GM12878 (cell line): ENCODE data around the gene ARAP1. TPM values are rescaled to one million over a fixed set of nuclear protein-coding genes. Genes with fewer than 3 reads are reported as not detected.

Experiments used
- BCL3 ChIP-seq: IDR thresholded peaks from 2 replicates; pipeline ENCODE4 v1.6.1; 2011; ENCODE audit warnings: borderline replicate concordance, low read depth, mild to moderate bottlenecking, moderate library complexity, low read length; ENCODE audit not compliant: insufficient read depth, poor library complexity, severe bottlenecking
- DPF2 ChIP-seq: fragments of 450-650 bp; IDR thresholded peaks from 2 replicates; pipeline ENCODE4 v1.6.1; 2017; ENCODE audit warnings: mild to moderate bottlenecking
- E4F1 ChIP-seq: fragments of 450-650 bp; IDR thresholded peaks from 2 replicates; pipeline ENCODE4 v1.6.1; 2018; ENCODE audit warnings: borderline replicate concordance, mild to moderate bottlenecking; ENCODE audit not compliant: partially characterized antibody
- EGR1 ChIP-seq, 2 experiments: IDR thresholded peaks; 1 replicate in 1 of 2; 2 replicates in 1 of 2; pipeline ENCODE4 v1.6.1; 2011 to 2012; ENCODE audit warnings: low read depth in 2 of 2, low read length in 2 of 2, borderline replicate concordance in 1 of 2, mild to moderate bottlenecking in 1 of 2, moderate library complexity in 1 of 2
- EP300 ChIP-seq, 2 experiments: fragments of 150-350 bp in 1 of 2; IDR thresholded peaks; 2 replicates each; pipeline ENCODE4 v1.6.1; 2011 to 2012; ENCODE audit warnings: low read depth in 2 of 2, low read length in 2 of 2, borderline replicate concordance in 1 of 2, improper control_type of control experiment in 1 of 2, inconsistent platforms in 1 of 2; ENCODE audit not compliant: control insufficient read depth in 1 of 2
- EZH2 ChIP-seq: IDR thresholded peaks from 2 replicates; pipeline ENCODE4 v1.6.1; 2012; ENCODE audit warnings: low read depth, mild to moderate bottlenecking, control low read depth, inconsistent platforms, low read length, borderline replicate concordance; ENCODE audit not compliant: control insufficient read depth
- FOXK2 ChIP-seq: fragments of 450-650 bp; IDR thresholded peaks from 2 replicates; pipeline ENCODE4 v1.6.1; 2017; ENCODE audit warnings: mild to moderate bottlenecking, moderate library complexity
- FOXM1 ChIP-seq: IDR thresholded peaks from 2 replicates; pipeline ENCODE4 v1.6.1; 2012; ENCODE audit warnings: low read depth, mild to moderate bottlenecking, inconsistent platforms, low read length, moderate library complexity
- MXI1 ChIP-seq: fragments of 150-350 bp; IDR thresholded peaks from 2 replicates; pipeline ENCODE4 v1.6.1; 2011; ENCODE audit warnings: low read depth, mild to moderate bottlenecking, inconsistent platforms, low read length, improper control_type of control experiment
- NBN ChIP-seq: fragments of 450-650 bp; IDR thresholded peaks from 2 replicates; pipeline ENCODE4 v1.6.1; 2016
- NFIC ChIP-seq: IDR thresholded peaks from 2 replicates; pipeline ENCODE4 v1.6.1; 2012; ENCODE audit warnings: low read depth, mild to moderate bottlenecking, inconsistent platforms, low read length, moderate library complexity
- NRF1 ChIP-seq: conservative IDR thresholded peaks from 2 replicates; pipeline ENCODE4 v1.6.1; 2011; ENCODE audit warnings: mild to moderate bottlenecking, low read depth, low read length, improper control_type of control experiment
- RB1 ChIP-seq: fragments of 450-650 bp; formaldehyde crosslinking; IDR thresholded peaks from 2 replicates; pipeline ENCODE4 v1.6.1; 2017; ENCODE audit warnings: mild to moderate bottlenecking, borderline replicate concordance
- SIN3A ChIP-seq: IDR thresholded peaks from 2 replicates; pipeline ENCODE4 v1.6.1; 2012; ENCODE audit warnings: low read depth, low read length, improper control_type of control experiment
- SMAD1 ChIP-seq: fragments of 450-650 bp; IDR thresholded peaks from 2 replicates; pipeline ENCODE4 v1.6.1; 2018; ENCODE audit warnings: mild to moderate bottlenecking, low read depth; ENCODE audit not compliant: partially characterized antibody
- SUPT20H ChIP-seq: IDR thresholded peaks from 2 replicates; pipeline ENCODE4 v1.6.1; 2011; ENCODE audit warnings: low read depth, mild to moderate bottlenecking, low read length, moderate library complexity, borderline replicate concordance; ENCODE audit not compliant: control insufficient read depth
- WRNIP1 ChIP-seq: IDR thresholded peaks from 2 replicates; pipeline ENCODE4 v1.6.1; 2011; ENCODE audit warnings: low read depth, low read length, improper control_type of control experiment, borderline replicate concordance
- ZBTB4 ChIP-seq: fragments of 450-650 bp; formaldehyde crosslinking; IDR thresholded peaks from 2 replicates; pipeline ENCODE4 v1.4.0; 2022; ENCODE audit warnings: mild to moderate bottlenecking, moderate library complexity
- polyA plus RNA-seq, 11 experiments: library from polyadenylated mRNA; depleted of rRNA in 4 of 11; unstranded in 6 of 11; stranded (reverse) in 5 of 11; fragments of >200 nt; fragmentation: Nextera tagmentation in 4 of 11; fragmentation: Illumina TruSeq in 1 of 11; extraction: Ambion mirVana in 4 of 11; extraction: Trizol in 1 of 11; gene quantifications; 1 replicate in 1 of 11; 2 replicates in 10 of 11; pipeline versions ENCODE4 v1.2.1 to v1.2.3, GENCODE V29; 2011 to 2016; ENCODE audit warnings: inconsistent platforms in 2 of 11, missing spikeins in 2 of 11, low read depth in 1 of 11
- total RNA-seq, 4 experiments: library from RNA; depleted of rRNA in 3 of 4; stranded (reverse); fragments of >200 nt in 3 of 4; fragmentation: Illumina TruSeq in 1 of 4; extraction: Trizol in 1 of 4; gene quantifications; 2 replicates each; pipeline versions ENCODE4 v1.2.1 to v1.2.3, GENCODE V29; 2013 to 2021

ARAP1 gene
- total and polyA plus RNA-seq, 10 of the 15 experiments (the other 5 are each of a cell fraction or from before 2014, with no cell fraction given): 0.55 to 102 (median 51.0) TPM

GRCh38 chr11:72738199-72739141 lies 13.7 kb downstream of the ARAP1 start (continued):
- TF ChIP-seq EP300 (IDR thresholded peaks at IDR 0.05; ENCODE audit: borderline replicate concordance in 1 of 2, control insufficient read depth in 1 of 2, low read depth in 2 of 2, low read length in 2 of 2) (0 out of 4 replicates have a peak, but pooled peaks of 1 of the 2 experiments have one; percentile 25), FOXM1 (no peak), EZH2 (no peak), E4F1 (no peak), SIN3A (no peak), SMAD1 (no peak), NBN (peak; percentile 82), MXI1 (0 out of 2 replicates have a peak, but pooled peaks have one; percentile 22), BCL3 (no peak), NFIC (no peak), WRNIP1 (no peak), RB1 (no peak), EGR1 (IDR thresholded peaks at IDR 0.05; ENCODE audit: borderline replicate concordance in 1 of 2, low read depth in 2 of 2, low read length in 2 of 2) (peak in 1 of 2 experiments; percentile 39; a peak in 1 of 3 replicates), SUPT20H (no peak), DPF2 (peak; percentile 52; the same call in 1 of the 2 replicates), ZBTB4 (CRISPR knock-in tag) (no peak), FOXK2 (no peak), NRF1 (no peak)
